ENCODE results near the gene PGAM2. TPM values are rescaled to one million over a fixed set of nuclear protein-coding genes. Genes with fewer than 3 reads are reported as not detected.

PGAM2 gene
- total RNA-seq, 1 donor from 2014 or later: 1.8 TPM

GRCh38 chr7:44071726-44072363, 6.5 kb upstream of the PGAM2 start:
- Mint-ChIP-seq H3K27me3 (ENCODE audit: low read depth) (peaks cover 11% of the 10 kb centered on the region), H3K9me3 (no peaks in the 10 kb centered on the region), H3K36me3 (ENCODE audit: low read depth) (peaks cover 3% of the 10 kb centered on the region), H3K4me3 (peak overlapping the region; percentile 73), H3K27ac (ENCODE audit: unreplicated experiment) (peak overlapping the region; percentile 35), H3K4me1 (peaks cover 6% of the 10 kb centered on the region)
- DNase-seq (ENCODE audit: low read depth, low spot score): no peak
- no peak for TF ChIP-seq CTCF (conservative IDR thresholded peaks at IDR 0.05)

- Mint-ChIP-seq H3K4me3 (peak overlapping the region; percentile 23), H3K9me3 (no peaks in the 10 kb centered on the region), H3K4me1 (peaks cover 25% of the 10 kb centered on the region), H3K36me3 (ENCODE audit: low read depth) (peaks cover 3% of the 10 kb centered on the region), H3K27ac (ENCODE audit: unreplicated experiment) (no peak overlapping the region), H3K27me3 (ENCODE audit: low read depth) (peaks cover 32% of the 10 kb centered on the region)
- no peak for TF ChIP-seq CTCF (conservative IDR thresholded peaks at IDR 0.05)
- no peak for DNase-seq (ENCODE audit: low read depth, low spot score)
Observed at GRCh38 chr7:44068054-44068453, 2.7 kb upstream of the PGAM2 start.

- H3K9me3 Mint-ChIP-seq: no peaks in the 10 kb centered on the region
- H3K27ac Mint-ChIP-seq (ENCODE audit: unreplicated experiment): no peak overlapping the region
- TF ChIP-seq CTCF (conservative IDR thresholded peaks at IDR 0.05): no peak
- H3K4me3 Mint-ChIP-seq: peak overlapping the region; percentile 24
- H3K4me1 Mint-ChIP-seq: peaks cover 23% of the 10 kb centered on the region
- H3K36me3 Mint-ChIP-seq (ENCODE audit: low read depth): peaks cover 2% of the 10 kb centered on the region
- H3K27me3 Mint-ChIP-seq (ENCODE audit: low read depth): peaks cover 31% of the 10 kb centered on the region
- DNase-seq (ENCODE audit: low read depth, low spot score): no peak
Observed at GRCh38 chr7:44067064-44067951, 1.9 kb upstream of the PGAM2 start.

- peaks cover 20% of the 10 kb centered on the region for H3K4me1 Mint-ChIP-seq
- H3K27me3 Mint-ChIP-seq (ENCODE audit: low read depth): peaks cover 28% of the 10 kb centered on the region
- H3K9me3 Mint-ChIP-seq: no peaks in the 10 kb centered on the region
- peak overlapping the region; percentile 24 for H3K4me3 Mint-ChIP-seq
- DNase-seq (ENCODE audit: low read depth, low spot score): no peak
- H3K36me3 Mint-ChIP-seq (ENCODE audit: low read depth): no peaks in the 10 kb centered on the region
- TF ChIP-seq CTCF (conservative IDR thresholded peaks at IDR 0.05): no peak
- no peak overlapping the region for H3K27ac Mint-ChIP-seq (ENCODE audit: unreplicated experiment)
Observed at GRCh38 chr7:44066494-44067063, 1.2 kb upstream of the PGAM2 start.

- Mint-ChIP-seq H3K27me3 (ENCODE audit: low read depth) (peaks cover 28% of the 10 kb centered on the region), H3K27ac (ENCODE audit: unreplicated experiment) (peak overlapping the region; percentile 62), H3K4me3 (peak overlapping the region; percentile 79), H3K36me3 (ENCODE audit: low read depth) (no peaks in the 10 kb centered on the region), H3K4me1 (peaks cover 20% of the 10 kb centered on the region), H3K9me3 (no peaks in the 10 kb centered on the region)
- TF ChIP-seq CTCF (conservative IDR thresholded peaks at IDR 0.05): no peak
- no peak for DNase-seq (ENCODE audit: low read depth, low spot score)
Observed at GRCh38 chr7:44066111-44066460, 719 bp upstream of the PGAM2 start.
